GM21737 (cell line): ENCODE results near the gene GPR152.

Experiments
- ATAC-seq: cut with Tn5 transposase; IDR thresholded peaks from one replicate; pipeline ENCODE4 v1.9.1; 2021; ENCODE audit warnings: mild to moderate bottlenecking, moderate library complexity; ENCODE audit not compliant: unreplicated experiment

Gene GPR152

GRCh38 chr11:67442504-67443404, 9.8 kb downstream of the GPR152 start:
- peak; percentile 4 for ATAC-seq

DNA sequence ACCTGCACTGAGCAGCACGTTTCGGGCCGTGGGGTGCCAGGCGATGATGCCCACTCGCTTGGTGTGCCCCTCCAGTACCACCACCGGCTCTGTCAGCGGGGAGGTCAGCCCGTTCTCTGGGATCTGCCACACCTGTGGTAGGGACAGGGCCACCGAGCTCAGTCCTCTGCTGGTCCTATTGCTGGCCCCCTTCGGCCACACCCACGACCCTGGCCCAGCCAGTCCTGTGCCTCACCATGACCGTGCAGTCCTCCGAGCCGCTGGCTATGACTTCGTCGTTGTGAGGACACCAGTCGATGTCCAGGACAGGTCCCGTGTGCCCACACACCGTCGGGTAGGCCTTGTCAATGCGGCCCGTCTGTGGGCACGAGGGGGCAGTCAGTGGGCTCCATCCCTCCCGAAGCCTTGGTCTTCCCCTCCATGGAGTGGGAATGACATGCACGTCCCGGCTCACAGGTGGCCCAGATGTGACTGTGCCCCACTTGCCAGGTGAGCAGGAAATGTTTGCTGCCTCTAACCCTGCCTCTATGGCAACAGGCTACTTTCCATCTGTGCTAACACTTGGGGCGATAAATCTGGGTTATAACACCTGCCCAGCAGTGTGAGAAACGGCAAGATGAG, 10.7 kb downstream of the GPR152 start:
- no peak for ATAC-seq

- no peak for ATAC-seq
These were observed 11.4 kb downstream of the GPR152 start for GRCh38 chr11:67441098-67441563.

GRCh38 chr11:67440229-67441097, 12.1 kb downstream of the GPR152 start:
- no peak for ATAC-seq

DNA sequence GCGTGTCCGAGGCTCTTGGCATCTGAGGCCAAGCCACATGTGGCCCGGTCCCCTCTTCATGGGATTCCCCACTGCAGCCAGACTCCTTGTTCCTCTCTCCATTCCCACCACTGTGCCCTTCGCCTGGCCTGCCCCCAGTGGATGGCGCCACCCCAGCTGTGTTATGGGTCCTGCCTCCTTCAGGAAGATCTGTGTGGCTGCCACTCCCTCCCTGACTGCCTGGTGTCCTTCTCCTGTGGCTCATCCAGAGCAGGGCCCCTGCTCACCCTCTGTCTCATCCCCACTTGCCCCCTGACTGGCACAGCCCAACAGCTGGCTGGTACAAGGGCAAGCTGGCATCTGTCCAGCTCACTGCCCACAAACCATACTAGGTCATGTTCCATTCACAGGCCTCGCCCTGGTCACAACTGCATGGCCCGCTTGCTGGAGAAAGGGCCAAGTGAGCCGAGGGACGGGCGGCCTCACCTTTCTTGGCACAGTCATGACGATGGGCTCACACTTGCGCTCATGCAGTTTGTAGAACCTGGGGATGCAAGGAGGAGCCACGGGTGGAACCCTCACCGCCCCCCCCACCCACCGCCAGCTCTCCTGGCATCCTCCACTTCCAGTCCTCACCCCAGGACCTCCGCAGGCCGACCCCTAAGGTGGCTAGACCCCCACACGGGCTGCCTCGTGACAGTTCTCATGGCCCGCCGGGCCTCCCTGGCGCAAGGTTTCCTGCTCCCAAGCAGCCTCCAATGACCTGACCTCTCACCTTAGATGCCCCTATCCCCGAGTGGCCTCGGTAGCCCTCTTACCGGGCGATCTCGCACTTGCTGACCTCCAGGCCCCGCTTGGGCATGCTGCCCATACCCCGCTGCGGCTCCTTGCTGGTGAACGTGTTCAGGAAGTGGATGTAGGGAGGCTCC, 13.0 kb downstream of the GPR152 start:
- no peak for ATAC-seq

DNA sequence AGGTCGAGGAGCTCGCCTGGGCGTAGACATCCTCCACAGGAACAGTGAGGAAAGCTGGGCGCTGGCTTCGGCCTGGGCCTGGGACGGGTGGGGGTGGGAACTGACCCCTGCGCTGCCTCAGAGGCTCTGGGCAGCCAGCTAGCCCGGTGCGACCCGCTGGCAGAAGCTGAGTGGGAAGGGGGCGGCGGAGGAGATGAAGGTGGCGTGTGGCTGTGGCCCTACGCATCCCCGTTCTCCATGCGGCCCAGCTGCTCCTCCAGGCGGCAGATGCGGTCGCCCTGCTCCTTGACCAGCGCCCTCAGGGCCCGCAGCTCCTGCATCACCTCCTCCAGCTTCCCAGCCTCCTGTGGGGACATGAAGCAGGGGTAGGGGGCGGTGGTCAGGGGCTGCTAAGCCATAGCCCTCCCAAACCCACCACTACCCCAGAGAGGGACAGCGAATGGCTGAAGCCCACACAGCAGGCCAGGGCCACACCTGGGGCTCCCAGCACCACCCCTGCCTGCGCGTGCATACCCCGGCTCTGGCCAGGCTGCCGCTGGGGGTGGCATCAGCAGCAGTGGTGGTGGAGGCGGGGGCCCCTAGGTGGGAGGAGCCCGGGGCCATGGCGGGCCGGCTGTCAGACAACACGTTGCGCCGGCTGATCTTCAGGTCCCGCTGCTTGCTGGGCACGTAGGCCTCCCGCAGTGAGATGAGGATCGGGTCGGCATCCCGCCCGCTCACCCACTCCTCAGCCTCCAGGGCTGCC, 14.2 kb downstream of the GPR152 start:
- no peak for ATAC-seq

- ATAC-seq: no peak
These were observed 14.7 kb downstream of the GPR152 start for GRCh38 chr11:67437809-67438157.

DNA sequence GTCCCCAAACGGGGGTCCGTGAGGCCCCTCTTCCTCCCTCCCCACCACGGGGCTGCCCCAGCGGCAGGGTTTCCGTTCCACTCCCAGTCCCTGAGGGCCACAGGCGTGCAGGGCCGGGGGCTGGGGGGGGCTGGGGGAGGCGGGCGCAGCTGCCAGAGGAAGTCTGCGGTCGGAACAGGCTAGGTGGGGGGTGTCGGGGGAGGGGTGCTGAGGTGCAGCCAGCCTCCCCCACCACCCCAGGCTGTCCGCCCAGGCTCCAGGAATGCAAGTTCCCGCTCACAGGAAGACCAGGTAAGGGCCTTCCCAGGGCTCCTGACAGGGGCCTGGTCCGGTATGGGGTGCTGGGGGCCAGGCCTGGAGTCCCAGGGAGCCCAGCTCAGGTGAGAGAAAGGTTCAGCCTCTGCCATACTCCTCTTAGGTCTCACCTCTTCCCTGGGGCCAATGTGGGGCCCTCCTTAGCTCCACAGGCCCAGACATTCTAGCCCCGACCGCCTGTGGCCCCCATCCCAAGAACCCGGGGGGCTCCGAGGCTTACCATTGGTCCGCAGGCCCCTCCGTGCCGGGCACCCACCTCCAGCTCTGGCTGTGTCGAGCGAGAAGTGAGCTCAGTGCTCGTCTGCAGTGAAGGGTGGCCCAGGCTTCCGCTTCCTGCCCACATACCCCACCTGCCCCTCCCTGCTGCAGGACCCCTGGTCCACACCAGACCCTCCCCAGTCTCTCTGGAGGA, 15.3 kb downstream of the GPR152 start, which contains the start of gene PTPRCAP:
PTPRCAP (minus strand) TSS at position 601 of the 727 bp plus-strand sequence; CDS start at position 538, 63 bp downstream.
- ATAC-seq: no peak

DNA sequence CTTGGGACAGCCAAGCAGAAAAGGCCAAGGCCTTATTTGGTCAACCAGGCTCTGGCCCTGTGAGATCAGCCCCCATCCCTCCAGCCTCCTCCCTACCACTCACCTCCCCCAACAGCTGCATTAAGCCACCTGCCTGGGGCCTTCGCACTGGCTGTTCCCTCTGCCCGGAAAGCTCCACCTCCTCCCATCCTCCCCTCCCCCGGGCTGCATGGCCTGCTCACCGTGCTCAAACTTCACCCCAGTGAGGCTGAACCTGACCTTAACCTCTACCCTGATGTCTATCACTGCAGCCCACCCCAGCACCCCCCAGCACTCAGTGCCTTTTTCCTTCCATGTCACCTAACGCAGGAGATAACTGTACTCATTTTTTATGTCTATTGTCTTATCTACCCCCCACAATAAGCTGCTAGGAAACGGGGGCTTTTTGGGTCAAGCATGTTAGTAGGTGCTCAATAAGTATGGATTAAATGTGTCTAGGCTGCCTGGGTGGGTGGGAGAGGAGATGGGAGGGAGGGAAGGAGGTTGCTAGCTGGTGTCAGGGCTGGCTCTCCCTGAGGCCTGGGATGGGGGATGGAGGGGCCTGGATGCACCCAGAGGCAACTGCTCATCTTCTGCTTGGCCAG, 16.0 kb downstream of the GPR152 start:
- no peak for ATAC-seq

GRCh38 chr11:67435727-67436458, 16.6 kb downstream of the GPR152 start:
- no peak for ATAC-seq

DNA sequence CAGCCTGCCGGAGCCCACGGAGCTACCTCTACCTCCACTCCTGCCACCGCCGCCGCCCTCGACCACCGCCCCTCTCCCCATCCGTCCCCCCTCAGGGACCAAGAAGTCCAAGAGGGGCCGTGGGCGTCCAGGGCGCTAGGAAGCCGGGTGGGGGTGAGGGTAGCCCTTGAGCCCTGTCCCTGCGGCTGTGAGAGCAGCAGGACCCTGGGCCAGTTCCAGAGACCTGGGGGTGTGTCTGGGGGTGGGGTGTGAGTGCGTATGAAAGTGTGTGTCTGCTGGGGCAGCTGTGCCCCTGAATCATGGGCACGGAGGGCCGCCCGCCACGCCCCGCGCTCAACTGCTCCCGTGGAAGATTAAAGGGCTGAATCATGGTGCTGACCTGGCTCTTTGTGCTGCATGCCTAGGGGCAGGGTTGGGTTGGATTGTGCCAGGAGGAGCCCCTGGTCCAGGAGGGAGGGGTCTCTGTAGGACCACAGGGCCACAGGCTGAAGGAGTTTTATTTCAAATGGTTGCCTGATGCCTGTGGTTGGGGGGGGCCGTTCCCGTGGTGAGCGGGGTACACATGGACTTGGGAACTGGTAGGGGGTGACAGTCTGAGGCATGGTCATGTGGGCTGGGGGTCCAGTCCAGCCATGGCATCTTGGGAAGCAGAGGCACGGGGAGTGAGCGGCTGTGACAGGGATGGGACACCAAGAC, 17.4 kb downstream of the GPR152 start:
- no peak for ATAC-seq

DNA sequence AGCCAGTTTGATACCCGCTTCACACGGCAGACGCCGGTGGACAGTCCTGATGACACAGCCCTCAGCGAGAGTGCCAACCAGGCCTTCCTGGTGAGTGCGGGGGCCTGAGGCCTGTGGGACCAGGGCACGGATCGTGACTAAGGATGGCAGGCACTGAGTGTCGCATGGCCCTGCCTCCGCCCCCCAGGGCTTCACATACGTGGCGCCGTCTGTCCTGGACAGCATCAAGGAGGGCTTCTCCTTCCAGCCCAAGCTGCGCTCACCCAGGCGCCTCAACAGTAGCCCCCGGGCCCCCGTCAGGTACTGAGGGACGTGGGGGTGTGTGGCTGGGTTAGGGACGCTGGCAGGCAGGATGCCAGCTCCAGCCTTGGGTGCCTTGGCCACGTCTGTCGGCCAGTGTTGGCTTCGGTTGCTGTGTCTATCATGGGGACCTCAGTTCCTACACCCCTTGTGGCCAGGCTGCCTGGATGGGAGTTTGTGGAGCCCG, 18.1 kb downstream of the GPR152 start:
- ATAC-seq: no peak

- ATAC-seq: no peak
These were observed 18.8 kb downstream of the GPR152 start for GRCh38 chr11:67433536-67434394.

DNA sequence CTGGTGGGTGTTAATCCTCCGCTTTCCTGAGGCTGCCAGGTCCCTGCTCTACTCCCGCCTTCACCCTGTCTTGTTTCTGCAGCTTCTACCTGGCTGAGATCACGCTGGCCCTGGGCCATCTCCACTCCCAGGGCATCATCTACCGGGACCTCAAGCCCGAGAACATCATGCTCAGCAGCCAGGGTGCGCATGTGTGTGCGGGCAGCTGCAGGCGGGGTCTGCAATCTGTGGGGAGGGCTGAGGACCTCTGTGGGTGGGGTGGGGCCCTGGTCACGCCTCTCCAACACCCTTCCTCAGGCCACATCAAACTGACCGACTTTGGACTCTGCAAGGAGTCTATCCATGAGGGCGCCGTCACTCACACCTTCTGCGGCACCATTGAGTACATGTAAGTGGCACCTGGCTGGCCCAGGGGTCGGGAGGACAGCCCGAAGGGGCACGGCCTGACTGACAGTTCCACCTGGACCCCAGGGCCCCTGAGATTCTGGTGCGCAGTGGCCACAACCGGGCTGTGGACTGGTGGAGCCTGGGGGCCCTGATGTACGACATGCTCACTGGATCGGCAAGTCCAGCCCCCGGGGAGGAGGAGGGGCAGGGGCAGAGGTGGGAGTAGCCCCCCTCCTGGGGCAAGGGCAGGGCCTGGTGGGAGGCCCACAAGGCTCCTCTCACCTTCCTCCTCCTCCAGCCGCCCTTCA, 19.7 kb downstream of the GPR152 start:
- ATAC-seq: no peak
